HG02610 (cell line): ENCODE data around the gene NME9.
"Not testable (repeated sequence)": the region's sequence is repeated elsewhere in the genome, so short reads cannot be mapped to it uniquely, and the experiment has no call there.

ENCODE experiments used
- ATAC-seq: cut with Tn5 transposase; IDR thresholded peaks from one replicate; pipeline ENCODE4 v1.9.1; 2021; ENCODE audit warnings: mild to moderate bottlenecking, moderate library complexity; ENCODE audit not compliant: unreplicated experiment

NME9 gene, protein sequence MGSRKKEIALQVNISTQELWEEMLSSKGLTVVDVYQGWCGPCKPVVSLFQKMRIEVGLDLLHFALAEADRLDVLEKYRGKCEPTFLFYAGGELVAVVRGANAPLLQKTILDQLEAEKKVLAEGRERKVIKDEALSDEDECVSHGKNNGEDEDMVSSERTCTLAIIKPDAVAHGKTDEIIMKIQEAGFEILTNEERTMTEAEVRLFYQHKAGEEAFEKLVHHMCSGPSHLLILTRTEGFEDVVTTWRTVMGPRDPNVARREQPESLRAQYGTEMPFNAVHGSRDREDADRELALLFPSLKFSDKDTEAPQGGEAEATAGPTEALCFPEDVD

DNA sequence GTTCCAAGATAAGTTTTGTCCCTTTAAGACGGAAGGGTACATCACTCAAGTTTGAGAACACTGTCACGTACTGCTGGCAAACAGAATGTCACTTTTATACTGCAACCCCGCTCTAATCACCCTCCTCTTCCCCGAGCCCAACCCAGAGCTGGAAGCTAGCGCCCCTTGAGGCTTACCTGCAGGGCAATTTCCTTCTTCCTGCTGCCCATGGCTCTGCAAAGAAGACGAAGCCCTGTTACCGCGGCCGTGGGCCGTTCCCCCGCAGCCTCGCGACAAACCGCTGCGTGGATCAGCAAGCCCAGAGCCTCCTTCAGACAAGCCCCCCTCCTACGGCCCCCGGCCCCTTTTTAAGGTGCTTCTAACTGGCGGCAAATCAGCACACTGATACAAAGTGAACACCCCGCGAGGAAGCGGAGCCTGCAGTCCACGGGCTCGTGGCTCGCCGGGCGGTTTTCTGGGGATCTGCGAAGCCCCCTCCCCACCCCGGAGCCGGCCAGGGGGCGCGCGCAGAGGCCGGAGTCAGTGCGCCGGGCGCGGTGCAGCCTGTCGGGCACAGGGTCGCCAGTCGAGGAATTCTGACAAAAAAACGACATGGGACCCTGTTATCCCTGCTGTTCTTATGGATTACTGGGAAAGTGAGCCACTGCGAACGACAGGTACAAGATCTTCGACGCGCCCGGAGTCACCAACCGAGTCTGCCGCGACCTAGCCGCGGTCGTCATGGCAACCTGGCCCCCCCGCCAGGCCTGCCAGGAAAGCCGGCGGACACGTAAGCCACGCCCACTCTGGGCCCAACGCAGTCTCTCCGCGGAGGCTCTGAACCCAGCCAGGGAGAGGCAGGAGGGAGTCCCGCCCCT lies at the start of gene NME9:
Gene NME9 (minus strand): TSS at position 725 of the 857 bp plus-strand sequence. CDS start 516 bp downstream, at position 209.
- peak; percentile 60 for ATAC-seq

GRCh38 chr3:138378990-138379389 lies 49.3 kb upstream of the NME9 start:
- no peak for ATAC-seq

GRCh38 chr3:138378331-138378730 lies 48.7 kb upstream of the NME9 start:
- no peak for ATAC-seq

- no peak for ATAC-seq
Observed at GRCh38 chr3:138377804-138378203, 48.2 kb upstream of the NME9 start.

- not testable (repeated sequence) for ATAC-seq
Observed at GRCh38 chr3:138377212-138377611, 47.6 kb upstream of the NME9 start.

DNA sequence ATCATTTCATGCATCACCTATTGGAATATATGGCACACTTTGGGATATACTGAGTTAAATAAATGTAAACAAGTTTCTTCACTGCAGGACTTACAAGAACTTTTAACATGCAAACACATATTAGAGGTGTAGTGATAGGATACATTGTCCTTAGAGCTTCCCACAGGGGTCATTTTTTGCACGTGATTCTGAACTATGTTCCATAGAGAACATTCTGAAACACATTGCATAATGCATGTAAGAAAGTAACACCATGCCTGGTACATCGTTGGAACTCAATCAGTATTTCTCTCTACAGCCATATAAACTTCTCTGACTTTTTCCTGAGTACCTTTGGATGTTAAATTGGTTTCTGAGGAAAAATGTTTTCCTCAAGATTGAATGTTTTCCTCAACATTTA lies 47.0 kb upstream of the NME9 start:
- no peak for ATAC-seq

GRCh38 chr3:138375447-138375846 lies 45.8 kb upstream of the NME9 start:
- no peak for ATAC-seq

DNA sequence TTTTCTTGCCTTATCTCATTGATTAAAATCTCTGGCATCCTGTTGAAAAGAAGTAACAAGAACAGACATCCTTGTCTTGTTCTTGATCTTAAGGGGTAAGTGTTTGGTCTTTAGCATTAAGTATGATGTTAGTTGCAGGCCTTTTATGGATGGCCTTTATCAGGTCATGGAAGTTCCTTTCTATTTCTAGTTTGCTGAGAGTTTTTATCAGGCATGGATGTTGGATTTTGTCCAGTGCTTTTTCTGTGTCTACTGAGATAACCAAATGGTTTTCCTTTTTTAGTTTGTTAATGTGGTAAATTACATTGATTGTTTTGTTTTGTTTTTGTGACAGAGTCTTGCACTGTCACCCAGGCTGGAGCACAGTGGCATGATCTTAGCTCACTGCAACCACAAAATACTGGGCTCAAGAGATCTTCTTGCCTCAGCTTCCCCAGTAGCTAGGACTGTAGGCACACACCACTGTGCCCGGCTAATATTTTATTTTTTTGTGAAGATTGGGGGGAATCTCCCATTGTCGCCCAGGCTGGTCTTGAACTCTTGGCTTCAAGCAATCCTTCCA lies 45.0 kb upstream of the NME9 start:
- no peak for ATAC-seq

- no peak for ATAC-seq
Observed at GRCh38 chr3:138373736-138374094, 44.1 kb upstream of the NME9 start.

DNA sequence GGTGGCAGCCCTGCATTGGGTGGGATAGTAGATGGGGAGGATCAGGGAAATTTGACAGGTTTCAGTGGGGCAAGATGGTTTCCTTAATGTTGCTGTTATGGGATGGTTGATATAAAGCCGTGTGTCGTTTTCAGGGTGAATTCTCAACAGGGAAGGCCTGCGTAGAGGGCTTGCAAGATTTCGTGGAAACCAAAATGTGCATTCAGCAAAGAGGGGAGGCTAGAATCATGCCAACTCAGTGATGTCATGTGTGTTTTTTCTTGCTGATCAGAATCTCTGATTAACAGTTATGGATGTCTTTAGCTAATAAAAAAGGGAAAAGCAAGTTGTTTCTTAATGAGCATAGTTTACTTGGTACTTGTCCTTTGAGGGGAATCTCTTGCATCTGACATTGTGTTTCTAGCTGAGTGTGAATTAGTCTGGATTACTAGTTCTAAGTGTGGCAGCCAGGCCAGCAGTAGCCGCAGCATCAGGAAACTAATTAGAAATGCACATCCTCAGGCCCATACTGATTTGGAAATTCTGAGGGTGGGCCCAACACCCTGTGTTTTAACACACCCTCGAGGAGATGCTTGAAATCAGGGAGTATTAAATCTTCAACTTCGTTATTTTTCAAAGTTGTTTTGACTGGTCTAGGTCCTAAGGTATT lies 43.6 kb upstream of the NME9 start:
- ATAC-seq = no peak

DNA sequence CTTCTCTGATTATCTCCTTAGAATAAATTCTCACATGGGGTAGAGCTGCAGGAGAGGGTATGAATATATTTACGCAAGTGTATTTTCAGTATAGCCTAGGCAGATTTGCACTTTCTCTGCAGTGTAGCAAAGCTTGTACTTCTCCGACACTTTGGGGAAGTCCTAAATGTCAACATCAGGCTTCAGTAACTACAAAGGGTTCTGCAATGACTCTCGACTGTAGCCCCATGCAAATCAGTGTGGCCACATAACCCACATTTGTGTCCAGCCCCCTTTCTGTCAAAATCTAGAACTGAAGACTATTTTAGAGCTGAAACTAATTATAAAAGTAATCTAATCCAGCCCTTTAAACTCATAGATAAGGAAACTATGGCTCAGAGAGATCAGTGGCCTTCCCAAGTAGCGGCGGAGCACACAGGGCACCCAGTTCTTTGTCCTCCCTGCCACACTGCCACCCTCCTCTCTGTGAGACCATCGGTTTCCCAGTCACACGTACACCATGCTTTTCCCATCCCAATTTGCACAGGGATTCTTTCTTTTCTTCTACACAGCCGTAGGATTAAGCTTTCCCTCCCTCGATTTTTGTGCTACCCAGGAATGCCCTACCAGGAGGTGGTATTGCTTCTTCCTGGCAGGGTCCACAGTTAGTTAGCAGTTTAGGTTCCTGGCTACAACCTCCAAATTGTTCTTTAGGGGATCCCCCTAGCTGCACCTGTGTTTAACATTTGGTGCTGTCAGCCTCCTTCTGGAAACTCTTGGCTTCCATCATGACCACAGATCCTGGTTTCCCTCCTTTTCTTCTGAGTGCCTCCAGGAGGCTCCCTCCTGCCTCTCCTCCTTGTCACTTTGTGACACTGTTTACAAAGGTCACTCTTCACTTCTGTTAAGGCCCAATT lies 41.7 kb upstream of the NME9 start:
- peak; percentile 100 for ATAC-seq

DNA sequence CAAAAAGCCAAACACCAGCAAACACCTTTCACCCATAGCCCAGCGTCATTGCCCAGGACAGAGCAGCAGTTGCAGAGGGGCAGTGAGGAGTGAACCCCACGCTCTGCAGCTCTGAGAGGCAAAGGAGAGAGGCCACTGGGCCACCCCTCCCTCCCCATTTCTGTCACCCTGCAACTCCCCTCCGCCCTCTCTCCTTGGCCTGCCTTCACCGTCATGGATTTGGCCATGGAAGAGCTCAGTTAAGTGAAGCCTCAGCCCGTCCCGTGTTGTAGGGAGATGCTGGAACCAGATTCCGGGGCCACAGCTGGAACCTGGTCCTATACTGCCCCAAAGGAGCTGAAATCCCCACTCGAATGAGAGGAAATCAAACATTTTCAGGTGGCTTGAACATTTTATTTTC lies 40.7 kb upstream of the NME9 start:
- no peak for ATAC-seq

- no peak for ATAC-seq
Observed at GRCh38 chr3:138369151-138369900, 39.7 kb upstream of the NME9 start.

DNA sequence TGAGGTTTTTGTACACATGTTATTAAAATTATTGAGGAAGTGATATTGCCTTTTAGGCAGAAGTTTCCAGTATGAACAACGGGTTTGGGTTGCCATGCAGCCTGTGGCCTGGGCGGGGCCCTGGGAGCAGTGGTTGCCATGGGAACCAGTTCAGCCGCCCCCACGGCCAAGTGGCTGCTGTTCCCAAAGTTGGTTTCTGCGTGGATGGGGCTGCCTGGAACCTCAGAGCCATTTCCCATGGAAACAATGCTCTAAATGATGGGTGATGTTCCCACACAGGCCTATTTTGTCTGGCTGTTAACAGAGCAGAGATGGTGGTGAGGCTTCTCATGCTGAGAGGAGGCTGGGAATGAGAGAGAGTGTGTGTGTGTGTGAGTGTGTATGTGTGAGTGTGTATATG lies 38.3 kb upstream of the NME9 start:
- ATAC-seq = no peak

GRCh38 chr3:138367326-138367850 lies 37.7 kb upstream of the NME9 start:
- no peak for ATAC-seq

- ATAC-seq = no peak
Observed at GRCh38 chr3:138366006-138366759, 36.5 kb upstream of the NME9 start.

GRCh38 chr3:138365253-138365555 lies 35.6 kb upstream of the NME9 start:
- ATAC-seq = no peak

- no peak for ATAC-seq
Observed at GRCh38 chr3:138364356-138365252, 35.0 kb upstream of the NME9 start.
